Non-pigmented ciliary epithelial cell (primary cell): ENCODE results near the gene KCNA10.

Experiments
- DNase-seq: peaks from one replicate; pipeline ENCODE4 v3.0.0-alpha.2; 2010; ENCODE audit warnings: low read depth

KCNA10 gene

GRCh38 chr1:110498270-110498669, 20.7 kb downstream of the KCNA10 start:
- DNase-seq: no peak

GRCh38 chr1:110495926-110496600, 22.9 kb downstream of the KCNA10 start:
- peak; percentile 34 for DNase-seq

GRCh38 chr1:110494522-110495406, 24.2 kb downstream of the KCNA10 start:
- no peak for DNase-seq

GRCh38 chr1:110494036-110494435, 24.9 kb downstream of the KCNA10 start:
- no peak for DNase-seq

GRCh38 chr1:110493059-110493699, 25.8 kb downstream of the KCNA10 start:
- no peak for DNase-seq

GRCh38 chr1:110492573-110492972, 26.4 kb downstream of the KCNA10 start:
- no peak for DNase-seq

GRCh38 chr1:110490791-110491451, 28.1 kb downstream of the KCNA10 start:
- DNase-seq: no peak

- no peak for DNase-seq
Observed at GRCh38 chr1:110489973-110490542, 28.9 kb downstream of the KCNA10 start.

- no peak for DNase-seq
Observed at GRCh38 chr1:110489406-110489805, 29.6 kb downstream of the KCNA10 start.

GRCh38 chr1:110488867-110489266, 30.1 kb downstream of the KCNA10 start:
- DNase-seq: no peak

- no peak for DNase-seq
Observed at GRCh38 chr1:110488161-110488560, 30.8 kb downstream of the KCNA10 start.

- DNase-seq: no peak
Observed at GRCh38 chr1:110487726-110488125, 31.2 kb downstream of the KCNA10 start.

- no peak for DNase-seq
Observed at GRCh38 chr1:110485725-110486124, 33.2 kb downstream of the KCNA10 start.

- DNase-seq: no peak
Observed at GRCh38 chr1:110484801-110485200, 34.2 kb downstream of the KCNA10 start.

GRCh38 chr1:110483308-110483685, 35.7 kb downstream of the KCNA10 start:
- no peak for DNase-seq

- DNase-seq: no peak
Observed at GRCh38 chr1:110482662-110483307, 36.2 kb downstream of the KCNA10 start.

GRCh38 chr1:110481968-110482623, 36.9 kb downstream of the KCNA10 start:
- DNase-seq: no peak

GRCh38 chr1:110480356-110481096, 38.4 kb downstream of the KCNA10 start:
- DNase-seq: no peak

- no peak for DNase-seq
Observed at GRCh38 chr1:110478886-110479285, 40.1 kb downstream of the KCNA10 start.

- no peak for DNase-seq
Observed at GRCh38 chr1:110477967-110478640, 40.9 kb downstream of the KCNA10 start.
